Endothelial cell of umbilical vein (primary cell): ENCODE data around the gene B3GALT5. TPM values are rescaled to one million over a fixed set of nuclear protein-coding genes. Genes with fewer than 3 reads are reported as not detected.

Experiments used
- BruUV-seq: library from RNA; stranded (reverse); fragments of 400-500 nt; replicated peaks from 2 replicates; lab custom pipeline; 2021; lab: Mats Ljungman, UMichigan
- CTCF ChIA-PET: fragments of 300-600, 350-600 bp; sonication (Branson Sonifier 250); formaldehyde crosslinking; loops from one replicate; lab custom pipeline; 2021; ENCODE audit warnings: antibody characterized with exemption, inconsistent platforms; lab: Charles Lee
- POLR2A ChIA-PET: fragments of 300-600, 350-600 bp; sonication (Branson Sonifier 250); formaldehyde crosslinking; loops from one replicate; lab custom pipeline; 2021; ENCODE audit warnings: antibody characterized with exemption, inconsistent platforms; lab: Charles Lee
- DNase-seq: peaks from one replicate; pipeline ENCODE4 v3.0.0-alpha.2; 2011; ENCODE audit warnings: low read depth, low spot score
- FAIRE-seq: peaks from 2 replicates; lab custom pipeline; 2011; peaks lifted over from hg19 to GRCh38; lab: Jason Lieb, UNC
- H2AFZ ChIP-seq: 2 replicates; pipeline ENCODE4 v1.6.0; 2012; ENCODE audit warnings: low read depth, low read length, control low read depth, inconsistent platforms
- H3K27ac ChIP-seq: 2 replicates; pipeline ENCODE4 v1.5.1; 2011; ENCODE audit warnings: low read depth, mild to moderate bottlenecking, control low read depth, low read length, moderate library complexity; ENCODE audit not compliant: insufficient read depth
- H3K27me3 ChIP-seq, 2 experiments: 2 replicates each; pipeline versions ENCODE4 v1.6.0 to v1.6.1; 2011; ENCODE audit warnings: low read length in 2 of 2, mixed read lengths in 1 of 2; ENCODE audit not compliant: control insufficient read depth in 2 of 2, insufficient read depth in 2 of 2
- H3K36me3 ChIP-seq, 2 experiments: 2 replicates in 1 of 2; 3 replicates in 1 of 2; pipeline ENCODE4 v1.5.1; 2011; ENCODE audit warnings: low read length in 2 of 2, mild to moderate bottlenecking in 1 of 2, moderate library complexity in 1 of 2; ENCODE audit not compliant: control insufficient read depth in 2 of 2, insufficient read depth in 2 of 2; ENCODE audit errors: extremely low read depth in 1 of 2
- H3K4me1 ChIP-seq: 3 replicates; pipeline ENCODE4 v1.5.1; 2011; ENCODE audit warnings: mild to moderate bottlenecking, low read length; ENCODE audit not compliant: control insufficient read depth, insufficient read depth; ENCODE audit errors: extremely low read depth
- H3K4me2 ChIP-seq: 2 replicates; pipeline ENCODE4 v1.6.1; 2011; ENCODE audit warnings: low read length, control low read depth, mixed read lengths; ENCODE audit not compliant: insufficient read depth
- H3K4me3 ChIP-seq, 3 experiments: fragments of 200-600 bp in 1 of 3; sonication (generic), shearing (Covaris generic) in 1 of 3; replicated peaks in 1 of 3; 2 replicates each; pipeline ENCODE4 v1.5.1; 2011 to 2016; ENCODE audit warnings: control low read depth in 3 of 3, low read length in 3 of 3, mild to moderate bottlenecking in 2 of 3, inconsistent platforms in 1 of 3, low read depth in 1 of 3, moderate library complexity in 1 of 3; ENCODE audit not compliant: insufficient read depth in 1 of 3
- H3K79me2 ChIP-seq: 2 replicates; pipeline ENCODE4 v1.6.0; 2012; ENCODE audit warnings: low read length, inconsistent platforms; ENCODE audit not compliant: control insufficient read depth, insufficient read depth
- H3K9ac ChIP-seq: replicated peaks from 2 replicates; pipeline ENCODE3; 2011; ENCODE audit warnings: low read length, control low read depth; ENCODE audit not compliant: insufficient read depth; ENCODE audit errors: extremely low read depth
- H3K9me1 ChIP-seq: replicated peaks from 3 replicates; pipeline ENCODE4 v1.6.0; 2011; ENCODE audit warnings: mild to moderate bottlenecking, low read length; ENCODE audit not compliant: control insufficient read depth, insufficient read depth; ENCODE audit errors: extremely low read depth
- H3K9me3 ChIP-seq: replicated peaks from 2 replicates; pipeline ENCODE4 v1.5.1; 2012; ENCODE audit warnings: low read length, inconsistent platforms; ENCODE audit not compliant: control insufficient read depth, insufficient read depth
- H4K20me1 ChIP-seq: replicated peaks from 2 replicates; pipeline ENCODE3; 2011; ENCODE audit warnings: mild to moderate bottlenecking, low read length; ENCODE audit not compliant: control insufficient read depth, insufficient read depth; ENCODE audit errors: extremely low read depth
- EZH2 ChIP-seq: IDR thresholded peaks from 2 replicates; pipeline ENCODE4 v1.6.1; 2012; ENCODE audit warnings: borderline replicate concordance, low read depth, mild to moderate bottlenecking, moderate library complexity, low read length, inconsistent platforms; ENCODE audit not compliant: severe bottlenecking
- FOS ChIP-seq: IDR thresholded peaks from 2 replicates; pipeline ENCODE4 v1.6.1; 2011; ENCODE audit warnings: mild to moderate bottlenecking, low read length, moderate library complexity, borderline replicate concordance; ENCODE audit not compliant: insufficient read depth
- GATA2 ChIP-seq: IDR thresholded peaks from 2 replicates; pipeline ENCODE4 v1.7.0; 2011; ENCODE audit warnings: low read depth, mild to moderate bottlenecking, moderate library complexity, mixed read lengths, low read length; ENCODE audit not compliant: insufficient read length, insufficient read depth
- JUN ChIP-seq: IDR thresholded peaks from 2 replicates; pipeline ENCODE4 v1.6.1; 2011; ENCODE audit warnings: borderline replicate concordance, low read depth; ENCODE audit not compliant: insufficient read length, insufficient read depth
- MAX ChIP-seq: IDR thresholded peaks from 2 replicates; pipeline ENCODE4 v1.6.1; 2011; ENCODE audit not compliant: insufficient read depth, insufficient read length
- MYC ChIP-seq: IDR thresholded peaks from one replicate; pipeline ENCODE4 v1.6.1; 2011; ENCODE audit warnings: mild to moderate bottlenecking, low read depth, low read length
- POLR2A ChIP-seq: IDR thresholded peaks from 2 replicates; pipeline ENCODE4 v1.6.1; 2012; ENCODE audit warnings: low read depth, mild to moderate bottlenecking, control low read depth, low read length
- POLR2AphosphoS5 ChIP-seq: IDR thresholded peaks from 2 replicates; pipeline ENCODE4 v1.6.1; 2012; ENCODE audit warnings: low read depth, mild to moderate bottlenecking, control low read depth, low read length, moderate library complexity; ENCODE audit not compliant: insufficient read depth
- dilution Hi-C: fragments of 300-500 bp; cut with MboI; formaldehyde crosslinking; loops from one replicate; pipeline ENCODE4 v1.15.0; 2019; ENCODE audit warnings: low sequenced_read_pairs; ENCODE audit not compliant: extremely low pct_ligation_motif_present
- intact Hi-C: fragments of 100-400 bp; cut with micrococcal nuclease; formaldehyde crosslinking; loops from one replicate; pipeline ENCODE4 v1.10.0; 2022
- polyA plus RNA-seq, 4 experiments: library from polyadenylated mRNA; depleted of rRNA in 3 of 4; stranded (reverse) in 3 of 4; unstranded in 1 of 4; fragments of >200 nt; gene quantifications; 2 replicates each; pipeline versions ENCODE4 v1.2.1 to v1.2.3, GENCODE V29; 2011 to 2012; ENCODE audit warnings: missing spikeins in 1 of 4
- total RNA-seq: library from RNA; stranded (reverse); gene quantifications from 2 replicates; pipeline ENCODE4 v1.2.3, GENCODE V29; 2021
- TF ChIP-seq, protein P1 (sequence below), 2 donors: IDR thresholded peaks; 1 replicate in 1 of 2; 2 replicates in 1 of 2; pipeline ENCODE4 v1.5.1; 2011; ENCODE audit warnings: low read length in 2 of 2, mild to moderate bottlenecking in 2 of 2, moderate library complexity in 2 of 2, control low read depth in 1 of 2, inconsistent platforms in 1 of 2, low read depth in 1 of 2; ENCODE audit not compliant: insufficient read depth in 1 of 2; ENCODE audit errors: extremely low read depth in 1 of 2

B3GALT5 gene
- total and polyA plus RNA-seq, 2 donors (not counting 3 experiments of a cell fraction or from before 2014, with no cell fraction given), result 0.04 TPM; not detected in 1

DNA sequence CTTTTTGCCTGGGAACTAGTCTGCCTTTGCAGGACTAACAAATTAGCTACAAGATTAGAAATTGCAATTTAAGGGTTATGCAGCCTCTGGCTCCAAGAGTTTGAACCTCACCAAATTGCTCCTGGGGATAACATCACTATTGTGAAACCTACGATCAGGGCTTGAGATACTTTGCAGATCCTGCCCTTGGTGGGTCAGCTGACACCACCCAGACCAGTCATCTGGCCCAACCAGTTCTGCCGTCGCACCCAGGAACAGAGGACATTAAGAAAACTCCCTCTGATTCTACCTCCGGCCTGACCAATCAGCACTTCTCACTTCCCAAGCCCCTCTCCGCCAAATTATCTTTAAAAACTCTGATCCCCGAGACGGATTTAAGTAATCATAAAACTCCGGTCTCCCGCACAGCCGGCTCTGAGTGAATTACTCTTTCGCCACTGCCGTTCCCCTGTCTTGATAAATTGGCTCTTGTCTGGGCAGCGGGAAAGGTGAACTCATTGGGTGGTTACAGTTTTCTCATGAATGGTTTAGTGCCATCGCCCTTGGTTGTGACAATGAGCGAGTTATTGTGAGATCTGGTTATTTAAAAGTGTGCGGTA lies 32.9 kb upstream of the B3GALT5 start:
- H3K36me3 ChIP-seq, result no peaks in the 10 kb centered on the region
- no peak for FAIRE-seq

More for the DNA sequence above, 32.9 kb upstream of the B3GALT5 start:
- ChIA-PET POLR2A (no interaction called here), CTCF (no interaction called here)
- Histone ChIP-seq H2AFZ (no peak overlapping the region), H3K27ac (no peak overlapping the region), H3K9ac (no peak overlapping the region), H3K4me3 (no peak overlapping the region), H3K79me2 (no peaks in the 10 kb centered on the region), H3K4me1 (no peaks in the 10 kb centered on the region), H3K4me2 (no peak overlapping the region), H4K20me1 (no peaks in the 10 kb centered on the region), H3K9me1 (no peaks in the 10 kb centered on the region), H3K27me3 (no peaks in the 10 kb centered on the region), H3K9me3 (no peaks in the 10 kb centered on the region)
- intact Hi-C loops, result no loop called here
- dilution Hi-C loops, result no loop called here
- no TSS peak for BruUV-seq
- no peak for DNase-seq
- no peak for TF ChIP-seq EZH2
- TF ChIP-seq GATA2, result no peak
- no peak for TF ChIP-seq POLR2AphosphoS5
- no peak for TF ChIP-seq JUN
- TF ChIP-seq MYC, result no peak
- TF ChIP-seq POLR2A, result no peak
- TF ChIP-seq, protein P1, sequence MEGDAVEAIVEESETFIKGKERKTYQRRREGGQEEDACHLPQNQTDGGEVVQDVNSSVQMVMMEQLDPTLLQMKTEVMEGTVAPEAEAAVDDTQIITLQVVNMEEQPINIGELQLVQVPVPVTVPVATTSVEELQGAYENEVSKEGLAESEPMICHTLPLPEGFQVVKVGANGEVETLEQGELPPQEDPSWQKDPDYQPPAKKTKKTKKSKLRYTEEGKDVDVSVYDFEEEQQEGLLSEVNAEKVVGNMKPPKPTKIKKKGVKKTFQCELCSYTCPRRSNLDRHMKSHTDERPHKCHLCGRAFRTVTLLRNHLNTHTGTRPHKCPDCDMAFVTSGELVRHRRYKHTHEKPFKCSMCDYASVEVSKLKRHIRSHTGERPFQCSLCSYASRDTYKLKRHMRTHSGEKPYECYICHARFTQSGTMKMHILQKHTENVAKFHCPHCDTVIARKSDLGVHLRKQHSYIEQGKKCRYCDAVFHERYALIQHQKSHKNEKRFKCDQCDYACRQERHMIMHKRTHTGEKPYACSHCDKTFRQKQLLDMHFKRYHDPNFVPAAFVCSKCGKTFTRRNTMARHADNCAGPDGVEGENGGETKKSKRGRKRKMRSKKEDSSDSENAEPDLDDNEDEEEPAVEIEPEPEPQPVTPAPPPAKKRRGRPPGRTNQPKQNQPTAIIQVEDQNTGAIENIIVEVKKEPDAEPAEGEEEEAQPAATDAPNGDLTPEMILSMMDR (IDR thresholded peaks at IDR 0.05; ENCODE audit: extremely low read depth in 1 of 2, insufficient read depth in 1 of 2, low read depth in 1 of 2, low read length in 2 of 2), result no peak
- no peak for TF ChIP-seq FOS
- no peak for TF ChIP-seq MAX
